ENCODE results near the gene PTDSS2.
"Not testable (repeated sequence)": the region's sequence is repeated elsewhere in the genome, so short reads cannot be mapped to it uniquely, and the experiment has no call there.

The PTDSS2 gene

DNA sequence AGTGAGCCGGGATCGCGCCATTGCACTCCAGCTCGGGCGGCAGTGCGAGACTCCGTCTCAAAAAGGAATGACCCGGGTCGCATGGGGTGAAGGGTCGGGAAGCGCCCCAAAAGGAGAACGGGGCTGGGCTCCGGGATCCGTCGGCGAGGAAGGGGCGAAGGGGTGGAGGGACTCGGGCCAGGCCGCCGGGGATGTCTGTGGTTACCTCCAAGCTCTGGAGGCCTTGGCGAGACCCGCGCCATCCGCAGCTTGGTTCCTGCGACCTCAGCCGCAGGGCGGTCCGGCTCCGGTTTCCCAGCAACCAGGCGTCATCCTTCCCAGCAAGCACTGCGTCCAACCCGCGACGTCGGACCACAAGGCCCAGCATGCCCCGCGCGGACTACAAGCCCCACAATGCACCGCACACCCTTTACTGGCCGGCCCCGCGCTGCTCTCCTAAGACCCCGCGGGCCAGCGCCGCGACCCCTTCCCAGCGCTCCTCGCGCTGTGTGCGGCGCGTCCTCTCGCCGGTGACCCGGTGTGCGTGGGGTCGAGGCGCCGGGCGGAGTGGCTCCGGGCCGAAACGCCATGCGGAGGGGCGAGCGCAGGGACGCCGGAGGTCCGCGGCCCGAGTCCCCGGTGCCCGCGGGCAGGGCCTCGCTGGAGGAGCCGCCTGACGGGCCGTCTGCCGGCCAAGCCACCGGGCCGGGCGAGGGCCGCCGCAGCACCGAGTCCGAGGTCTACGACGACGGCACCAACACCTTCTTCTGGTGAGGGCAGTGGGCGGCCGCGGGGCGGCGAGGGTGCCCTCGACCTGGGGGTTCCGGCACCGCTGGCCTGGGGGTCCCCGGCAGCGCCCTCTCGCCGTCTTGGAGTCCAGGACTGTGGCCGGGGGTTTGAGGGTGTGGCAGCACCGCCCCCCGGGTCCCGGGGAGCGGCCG is at the start of gene PTDSS2:
TSS of gene PTDSS2 (plus strand) at position 391 of the 920 bp plus-strand sequence. CDS start at position 568, 177 bp downstream.
- TF ChIP-seq, protein P1, sequence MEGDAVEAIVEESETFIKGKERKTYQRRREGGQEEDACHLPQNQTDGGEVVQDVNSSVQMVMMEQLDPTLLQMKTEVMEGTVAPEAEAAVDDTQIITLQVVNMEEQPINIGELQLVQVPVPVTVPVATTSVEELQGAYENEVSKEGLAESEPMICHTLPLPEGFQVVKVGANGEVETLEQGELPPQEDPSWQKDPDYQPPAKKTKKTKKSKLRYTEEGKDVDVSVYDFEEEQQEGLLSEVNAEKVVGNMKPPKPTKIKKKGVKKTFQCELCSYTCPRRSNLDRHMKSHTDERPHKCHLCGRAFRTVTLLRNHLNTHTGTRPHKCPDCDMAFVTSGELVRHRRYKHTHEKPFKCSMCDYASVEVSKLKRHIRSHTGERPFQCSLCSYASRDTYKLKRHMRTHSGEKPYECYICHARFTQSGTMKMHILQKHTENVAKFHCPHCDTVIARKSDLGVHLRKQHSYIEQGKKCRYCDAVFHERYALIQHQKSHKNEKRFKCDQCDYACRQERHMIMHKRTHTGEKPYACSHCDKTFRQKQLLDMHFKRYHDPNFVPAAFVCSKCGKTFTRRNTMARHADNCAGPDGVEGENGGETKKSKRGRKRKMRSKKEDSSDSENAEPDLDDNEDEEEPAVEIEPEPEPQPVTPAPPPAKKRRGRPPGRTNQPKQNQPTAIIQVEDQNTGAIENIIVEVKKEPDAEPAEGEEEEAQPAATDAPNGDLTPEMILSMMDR (IDR thresholded peaks at IDR 0.05; ENCODE audit: insufficient read depth, low read length, poor library complexity, severe bottlenecking), result no peak
- peak; percentile 92 for DNase-seq (ENCODE audit: extremely low read depth, insufficient read length)
- Histone ChIP-seq H3K4me3 (replicated peaks; ENCODE audit: low read depth, low read length) (peak within 1 kb of the TSS; percentile 84), H3K27me3 (replicated peaks; ENCODE audit: control insufficient read depth, insufficient read depth, low read length) (no peaks in the 10 kb centered on the region), H3K36me3 (ENCODE audit: control insufficient read depth, insufficient read depth, low read length) (peaks cover 8% of the 10 kb centered on the region)

GRCh38 chr11:401196-401595 is 48.9 kb upstream of the PTDSS2 start:
- not testable (repeated sequence) for H3K27me3 ChIP-seq (replicated peaks; ENCODE audit: control insufficient read depth, insufficient read depth, low read length); DNase-seq (ENCODE audit: extremely low read depth, insufficient read length); H3K4me3 ChIP-seq (replicated peaks; ENCODE audit: low read depth, low read length); H3K36me3 ChIP-seq (ENCODE audit: control insufficient read depth, insufficient read depth, low read length)

- H3K4me3 ChIP-seq (replicated peaks; ENCODE audit: low read depth, low read length), result no peak overlapping the region
- peak; percentile 9 for DNase-seq (ENCODE audit: extremely low read depth, insufficient read length)
- H3K36me3 ChIP-seq (ENCODE audit: control insufficient read depth, insufficient read depth, low read length), result no peaks in the 10 kb centered on the region
- no peaks in the 10 kb centered on the region for H3K27me3 ChIP-seq (replicated peaks; ENCODE audit: control insufficient read depth, insufficient read depth, low read length)
- TF ChIP-seq, protein P1 (IDR thresholded peaks at IDR 0.05; ENCODE audit: insufficient read depth, low read length, poor library complexity, severe bottlenecking), result no peak
These were observed 46.9 kb upstream of the PTDSS2 start for GRCh38 chr11:403021-403760.

- Histone ChIP-seq H3K27me3 (replicated peaks; ENCODE audit: control insufficient read depth, insufficient read depth, low read length) (no peaks in the 10 kb centered on the region), H3K36me3 (ENCODE audit: control insufficient read depth, insufficient read depth, low read length) (no peaks in the 10 kb centered on the region), H3K4me3 (replicated peaks; ENCODE audit: low read depth, low read length) (no peak overlapping the region)
- DNase-seq (ENCODE audit: extremely low read depth, insufficient read length), result no peak
- TF ChIP-seq, protein P1 (IDR thresholded peaks at IDR 0.05; ENCODE audit: insufficient read depth, low read length, poor library complexity, severe bottlenecking), result no peak
These were observed 46.2 kb upstream of the PTDSS2 start for GRCh38 chr11:403761-404431.

- TF ChIP-seq, protein P1 (IDR thresholded peaks at IDR 0.05; ENCODE audit: insufficient read depth, low read length, poor library complexity, severe bottlenecking), result no peak
- no peak for DNase-seq (ENCODE audit: extremely low read depth, insufficient read length)
- no peaks in the 10 kb centered on the region for H3K27me3 ChIP-seq (replicated peaks; ENCODE audit: control insufficient read depth, insufficient read depth, low read length)
- H3K4me3 ChIP-seq (replicated peaks; ENCODE audit: low read depth, low read length), result no peak overlapping the region
- no peaks in the 10 kb centered on the region for H3K36me3 ChIP-seq (ENCODE audit: control insufficient read depth, insufficient read depth, low read length)
These were observed 45.4 kb upstream of the PTDSS2 start for GRCh38 chr11:404551-405264.
